Measurements from ENCODE around the gene EPG5.

DNA sequence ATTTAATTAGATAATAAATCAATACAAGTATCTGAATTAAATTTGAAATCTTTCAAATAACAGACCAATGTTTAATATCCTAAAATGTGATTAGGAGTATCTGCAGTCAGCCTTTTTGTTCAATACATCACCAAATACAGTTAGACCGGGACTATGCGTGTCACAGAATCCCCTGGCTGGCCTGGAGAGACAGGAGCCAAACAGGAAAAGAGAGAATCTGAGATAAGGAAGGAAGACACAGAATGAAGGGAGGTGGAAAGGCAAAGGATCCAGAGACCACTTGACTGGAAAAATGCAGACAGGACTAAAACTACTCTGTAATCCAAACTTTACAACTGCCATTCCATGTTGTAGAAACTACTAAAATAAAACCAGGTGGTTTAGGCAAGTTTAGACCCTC lies 75.3 kb downstream of the EPG5 start:
- TF ChIP-seq, protein P1, sequence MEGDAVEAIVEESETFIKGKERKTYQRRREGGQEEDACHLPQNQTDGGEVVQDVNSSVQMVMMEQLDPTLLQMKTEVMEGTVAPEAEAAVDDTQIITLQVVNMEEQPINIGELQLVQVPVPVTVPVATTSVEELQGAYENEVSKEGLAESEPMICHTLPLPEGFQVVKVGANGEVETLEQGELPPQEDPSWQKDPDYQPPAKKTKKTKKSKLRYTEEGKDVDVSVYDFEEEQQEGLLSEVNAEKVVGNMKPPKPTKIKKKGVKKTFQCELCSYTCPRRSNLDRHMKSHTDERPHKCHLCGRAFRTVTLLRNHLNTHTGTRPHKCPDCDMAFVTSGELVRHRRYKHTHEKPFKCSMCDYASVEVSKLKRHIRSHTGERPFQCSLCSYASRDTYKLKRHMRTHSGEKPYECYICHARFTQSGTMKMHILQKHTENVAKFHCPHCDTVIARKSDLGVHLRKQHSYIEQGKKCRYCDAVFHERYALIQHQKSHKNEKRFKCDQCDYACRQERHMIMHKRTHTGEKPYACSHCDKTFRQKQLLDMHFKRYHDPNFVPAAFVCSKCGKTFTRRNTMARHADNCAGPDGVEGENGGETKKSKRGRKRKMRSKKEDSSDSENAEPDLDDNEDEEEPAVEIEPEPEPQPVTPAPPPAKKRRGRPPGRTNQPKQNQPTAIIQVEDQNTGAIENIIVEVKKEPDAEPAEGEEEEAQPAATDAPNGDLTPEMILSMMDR (IDR thresholded peaks at IDR 0.05; ENCODE audit: insufficient read depth, low read length): no peak
- no peak for TF ChIP-seq POLR2AphosphoS5 (IDR thresholded peaks at IDR 0.05; ENCODE audit: low read depth)
- no peak for TF ChIP-seq GABPA (IDR thresholded peaks at IDR 0.05; ENCODE audit: low read depth)
